Activated CD8-positive, alpha-beta T cell treated with anti-CD3 and anti-CD28 coated beads, Interleukin-2, amount 10 ng/mL, durations not matched to agents 7 days and 5 days (primary cell): ENCODE data around the gene RGS5. TPM values are rescaled to one million over a fixed set of nuclear protein-coding genes. Genes with fewer than 3 reads are reported as not detected.

ENCODE experiments used
- ATAC-seq: fragments of 150-1000 bp; cut with Tn5 transposase; one replicate; pipeline ENCODE4 v1.10.0; 2021; ENCODE audit warnings: moderate library complexity
- CTCF ChIA-PET: fragments of 350-600 bp; sonication (Branson Sonifier 250); formaldehyde crosslinking; loops from one replicate; lab custom pipeline; 2021; ENCODE audit warnings: antibody characterized with exemption; lab: Charles Lee
- POLR2A ChIA-PET: fragments of 350-600 bp; sonication (Branson Sonifier 250); formaldehyde crosslinking; loops from one replicate; lab custom pipeline; 2021; ENCODE audit warnings: antibody characterized with exemption; lab: Charles Lee
- DNase-seq: peaks from one replicate; pipeline ENCODE4 v3.0.0-alpha.2; 2020
- H3K27ac Mint-ChIP-seq: one replicate; pipeline ENCODE4 v1.8.0; 2021; ENCODE audit warnings: mild to moderate bottlenecking, mixed read lengths
- H3K27me3 Mint-ChIP-seq: one replicate; pipeline ENCODE4 v1.8.0; 2021; ENCODE audit warnings: low read depth, mixed read lengths
- H3K36me3 Mint-ChIP-seq: one replicate; pipeline ENCODE4 v1.8.0; 2021; ENCODE audit warnings: low read depth, mixed read lengths
- H3K4me1 Mint-ChIP-seq: one replicate; pipeline ENCODE4 v1.8.0; 2021; ENCODE audit warnings: low read depth, mixed read lengths
- H3K4me3 Mint-ChIP-seq: one replicate; pipeline ENCODE4 v1.8.0; 2021; ENCODE audit warnings: mild to moderate bottlenecking, mixed read lengths
- H3K9me3 Mint-ChIP-seq: one replicate; pipeline ENCODE4 v1.8.0; 2022; ENCODE audit warnings: mixed read lengths; ENCODE audit not compliant: insufficient read depth
- total RNA-seq, 2 experiments: library from RNA; stranded (reverse); gene quantifications; one replicate each; pipeline ENCODE4 v1.2.3, GENCODE V29; 2021

Gene RGS5
- total RNA-seq, 2 experiments from 2014 or later = 0.66 to 2.6 TPM

- Mint-ChIP-seq H3K9me3 (no peaks in the 10 kb centered on the region), H3K27me3 (no peaks in the 10 kb centered on the region), H3K36me3 (no peaks in the 10 kb centered on the region), H3K4me3 (no peak overlapping the region), H3K4me1 (no peaks in the 10 kb centered on the region), H3K27ac (no peak overlapping the region)
- ChIA-PET CTCF (no interaction called here), POLR2A (no interaction called here)
- no peak for DNase-seq
- ATAC-seq = no peak
Observed at GRCh38 chr1:163095213-163095612, 107.5 kb downstream of the RGS5 start.

DNA sequence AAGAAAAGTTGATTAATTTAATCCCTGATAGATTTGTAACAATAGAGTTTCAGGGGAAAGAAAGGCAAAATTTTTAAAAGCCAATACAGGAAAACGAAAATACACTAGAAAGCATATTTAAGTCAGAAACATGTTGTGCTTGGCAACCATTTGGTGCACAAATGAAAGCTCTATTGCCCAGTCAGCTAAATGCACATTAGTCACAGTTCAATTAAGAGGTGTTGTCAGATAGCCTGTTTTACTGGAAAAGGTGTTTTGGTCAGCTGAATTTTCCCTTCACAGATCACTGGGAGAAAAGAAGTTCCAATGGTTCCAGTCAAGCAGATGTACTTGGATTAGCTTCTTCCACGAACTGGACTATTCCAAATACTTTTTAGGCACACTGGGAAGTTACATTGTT is 108.1 kb downstream of the RGS5 start:
- Mint-ChIP-seq H3K36me3 (no peaks in the 10 kb centered on the region), H3K9me3 (no peaks in the 10 kb centered on the region), H3K27me3 (no peaks in the 10 kb centered on the region), H3K4me1 (no peaks in the 10 kb centered on the region), H3K4me3 (no peak overlapping the region), H3K27ac (no peak overlapping the region)
- no peak for DNase-seq
- ATAC-seq = no peak
- ChIA-PET POLR2A (no interaction called here), CTCF (interaction anchor here (1.6 kb wide), 1 partner anchor 45 kb away, joined by 3 read pairs; no protein-coding TSS in a partner anchor)

DNA sequence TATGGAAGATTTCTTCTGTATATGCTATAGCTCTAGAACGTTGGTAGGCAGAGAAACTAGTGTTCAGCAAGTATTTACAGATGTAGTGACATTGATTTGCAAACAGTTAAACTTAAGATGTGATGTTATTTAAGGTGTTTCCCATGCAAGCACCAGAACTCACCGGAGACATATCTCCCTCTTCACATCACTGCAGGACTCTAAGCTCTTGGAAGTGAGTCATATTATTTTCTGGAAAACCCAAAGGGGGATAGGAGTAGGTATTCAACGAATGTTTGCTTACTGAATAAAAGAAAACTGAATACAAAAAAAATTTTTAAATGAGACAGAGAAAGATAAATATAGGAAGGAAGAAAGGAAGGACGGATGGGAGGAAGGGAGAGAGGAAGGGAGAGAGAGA is 108.5 kb downstream of the RGS5 start:
- no peak for ATAC-seq
- Mint-ChIP-seq H3K36me3 (no peaks in the 10 kb centered on the region), H3K27me3 (no peaks in the 10 kb centered on the region), H3K4me3 (no peak overlapping the region), H3K9me3 (no peaks in the 10 kb centered on the region), H3K4me1 (no peaks in the 10 kb centered on the region), H3K27ac (no peak overlapping the region)
- no peak for DNase-seq
- CTCF ChIA-PET = interaction anchor here (1.6 kb wide), 1 partner anchor 45 kb away, joined by 3 read pairs; no protein-coding TSS in a partner anchor
- POLR2A ChIA-PET = no interaction called here

DNA sequence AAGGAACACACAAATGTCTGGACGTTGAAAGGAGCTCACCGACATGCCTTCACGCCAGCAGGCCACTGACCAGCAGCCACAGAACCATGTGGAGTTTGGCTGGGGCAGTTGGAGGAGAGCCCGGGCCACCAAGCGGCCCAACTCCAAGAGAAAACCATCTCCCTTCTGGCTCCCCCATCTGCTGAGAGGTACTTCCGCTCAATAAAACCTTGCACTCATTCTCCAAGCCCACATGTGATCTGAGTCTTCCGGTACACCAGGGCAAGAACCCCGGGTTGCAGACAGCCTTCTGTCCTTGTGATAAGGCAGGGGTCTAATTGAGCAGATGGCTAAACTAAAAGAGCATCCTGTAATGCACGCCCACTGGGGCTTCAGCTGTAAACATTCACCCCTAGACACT is 109.1 kb downstream of the RGS5 start:
- CTCF ChIA-PET = interaction anchor here (1.6 kb wide), 1 partner anchor 44 kb away, joined by 3 read pairs; no protein-coding TSS in a partner anchor

DNA sequence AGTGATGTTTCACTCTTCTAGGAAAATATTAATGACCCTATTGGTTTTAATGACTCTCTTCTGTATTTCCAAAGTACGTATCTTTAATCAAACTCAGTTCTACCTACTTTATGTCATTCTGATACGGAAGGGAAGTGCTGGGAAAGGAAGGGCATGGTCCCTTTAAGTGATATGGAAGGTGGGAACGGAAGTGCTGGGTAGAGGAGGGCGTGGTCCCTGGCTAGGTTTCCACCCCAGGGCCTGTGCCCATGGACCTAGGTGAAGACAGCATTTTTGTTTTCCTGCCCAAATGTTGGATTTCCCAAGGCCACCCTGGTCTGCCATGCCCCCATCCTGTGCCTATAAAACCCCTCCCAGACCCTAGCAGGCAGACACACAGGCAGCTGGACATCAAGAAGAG is 109.5 kb downstream of the RGS5 start:
- Mint-ChIP-seq H3K27me3 (no peaks in the 10 kb centered on the region), H3K27ac (no peak overlapping the region), H3K36me3 (no peaks in the 10 kb centered on the region), H3K4me1 (no peaks in the 10 kb centered on the region), H3K4me3 (no peak overlapping the region), H3K9me3 (no peaks in the 10 kb centered on the region)
- CTCF ChIA-PET = no interaction called here
- DNase-seq (no peak), ATAC-seq (no peak)
- POLR2A ChIA-PET = no interaction called here

More for the DNA sequence above, 109.1 kb downstream of the RGS5 start:
- H3K27me3 Mint-ChIP-seq = no peaks in the 10 kb centered on the region
- no peak overlapping the region for H3K4me3 Mint-ChIP-seq
- H3K27ac Mint-ChIP-seq = no peak overlapping the region
- DNase-seq = no peak
- POLR2A ChIA-PET = no interaction called here
- no peaks in the 10 kb centered on the region for H3K4me1 Mint-ChIP-seq
- no peak for ATAC-seq
- no peaks in the 10 kb centered on the region for H3K9me3 Mint-ChIP-seq
- H3K36me3 Mint-ChIP-seq = no peaks in the 10 kb centered on the region

Other genes with a start within 250 kb of the RGS5 start
- gene RGS4, start 133.6 kb downstream of the RGS5 start, total RNA-seq = not detected
- gene NUF2, start 119.0 kb upstream of the RGS5 start, total RNA-seq = 10 to 100 TPM; 75.2 to 81.1 TPM